ENCODE measurements around the gene TNFSF10.

TNFSF10 gene

GRCh38 chr3:172520301-172520831, 2.9 kb downstream of the TNFSF10 start:
- in situ Hi-C loops (cut with MboI; ENCODE audit: low sequenced_read_pairs, unreplicated experiment) = no loop called here
- no peak for DNase-seq (ENCODE audit: low spot score)
- no peak for TF ChIP-seq CTCF (IDR thresholded peaks at IDR 0.05; ENCODE audit: borderline replicate concordance, control extremely low read depth, extremely low read depth, insufficient read depth, missing control alignments)

GRCh38 chr3:172519740-172520139, 3.5 kb downstream of the TNFSF10 start:
- no peak for TF ChIP-seq CTCF (IDR thresholded peaks at IDR 0.05; ENCODE audit: borderline replicate concordance, control extremely low read depth, extremely low read depth, insufficient read depth, missing control alignments)
- in situ Hi-C loops (cut with MboI; ENCODE audit: low sequenced_read_pairs, unreplicated experiment) = no loop called here
- DNase-seq (ENCODE audit: low spot score) = no peak

GRCh38 chr3:172518929-172519640, 4.1 kb downstream of the TNFSF10 start:
- no peak for DNase-seq (ENCODE audit: low spot score)
- in situ Hi-C loops (cut with MboI; ENCODE audit: low sequenced_read_pairs, unreplicated experiment) = no loop called here
- TF ChIP-seq CTCF (IDR thresholded peaks at IDR 0.05; ENCODE audit: borderline replicate concordance, control extremely low read depth, extremely low read depth, insufficient read depth, missing control alignments) = no peak

GRCh38 chr3:172517859-172518466, 5.3 kb downstream of the TNFSF10 start:
- in situ Hi-C loops (cut with MboI; ENCODE audit: low sequenced_read_pairs, unreplicated experiment) = no loop called here
- no peak for DNase-seq (ENCODE audit: low spot score)

GRCh38 chr3:172516318-172517214, 6.7 kb downstream of the TNFSF10 start:
- no peak for TF ChIP-seq CTCF (IDR thresholded peaks at IDR 0.05; ENCODE audit: borderline replicate concordance, control extremely low read depth, extremely low read depth, insufficient read depth, missing control alignments)
- in situ Hi-C loops (cut with MboI; ENCODE audit: low sequenced_read_pairs, unreplicated experiment) = no loop called here
- DNase-seq (ENCODE audit: low spot score) = no peak

More at GRCh38 chr3:172517859-172518466, 5.3 kb downstream of the TNFSF10 start:
- no peak for TF ChIP-seq CTCF (IDR thresholded peaks at IDR 0.05; ENCODE audit: borderline replicate concordance, control extremely low read depth, extremely low read depth, insufficient read depth, missing control alignments)

Measured in GM13976 (cell line).